Fibroblast of pulmonary artery (primary cell): ENCODE data around the gene TYK2.

ENCODE experiments used
- DNase-seq: peaks from one replicate; pipeline ENCODE4 v3.0.0-alpha.2; 2010; ENCODE audit warnings: low read depth
- H3K4me3 ChIP-seq: replicated peaks from 2 replicates; pipeline ENCODE4 v1.5.1; 2011; ENCODE audit warnings: low read depth, mild to moderate bottlenecking, control low read depth, low read length, moderate library complexity
- CTCF ChIP-seq: IDR thresholded peaks from 2 replicates; pipeline ENCODE4 v1.5.1; 2011; ENCODE audit warnings: mild to moderate bottlenecking, control low read depth, low read length, inconsistent platforms; ENCODE audit errors: missing control alignments

Gene TYK2

GRCh38 chr19:10325732-10326131 lies 54.6 kb downstream of the TYK2 start:
- no peak overlapping the region for H3K4me3 ChIP-seq
- TF ChIP-seq CTCF: no peak
- DNase-seq: no peak

- H3K4me3 ChIP-seq: no peak overlapping the region
- no peak for TF ChIP-seq CTCF
- no peak for DNase-seq
Measured at GRCh38 chr19:10321874-10322835, 58.2 kb downstream of the TYK2 start.

- DNase-seq: no peak
- no peak for TF ChIP-seq CTCF
- H3K4me3 ChIP-seq: no peak overlapping the region
Measured at GRCh38 chr19:10321417-10321797, 59.0 kb downstream of the TYK2 start.

- no peak overlapping the region for H3K4me3 ChIP-seq
- no peak for DNase-seq
Measured at GRCh38 chr19:10320602-10321416, 59.6 kb downstream of the TYK2 start.

GRCh38 chr19:10318807-10319682 lies 61.3 kb downstream of the TYK2 start:
- no peak for DNase-seq
- no peak overlapping the region for H3K4me3 ChIP-seq
- TF ChIP-seq CTCF: no peak

More at GRCh38 chr19:10320602-10321416, 59.6 kb downstream of the TYK2 start:
- no peak for TF ChIP-seq CTCF

GRCh38 chr19:10317857-10318462 lies 62.4 kb downstream of the TYK2 start:
- H3K4me3 ChIP-seq: no peak overlapping the region
- DNase-seq: no peak
- no peak for TF ChIP-seq CTCF
